ENCODE data around the gene FBXW11.
"Not testable (repeated sequence)": the region's sequence is repeated elsewhere in the genome, so short reads cannot be mapped to it uniquely, and the experiment has no call there.

Gene FBXW11

GRCh38 chr5:171980792-171981191 is 25.6 kb downstream of the FBXW11 start:
- no peak for DNase-seq

GRCh38 chr5:171979606-171980005 is 26.8 kb downstream of the FBXW11 start:
- DNase-seq: no peak

GRCh38 chr5:171978519-171978918 is 27.9 kb downstream of the FBXW11 start:
- DNase-seq: peak in 1 of 2 donors; percentile 13

GRCh38 chr5:171978016-171978415 is 28.4 kb downstream of the FBXW11 start:
- DNase-seq: no peak

- not testable (repeated sequence) for DNase-seq
These were observed 29.0 kb downstream of the FBXW11 start for GRCh38 chr5:171977244-171977950.

GRCh38 chr5:171975877-171976667 is 30.4 kb downstream of the FBXW11 start:
- DNase-seq: no peak

GRCh38 chr5:171975262-171975876 is 31.1 kb downstream of the FBXW11 start:
- no peak for DNase-seq

- DNase-seq: no peak
These were observed 35.6 kb downstream of the FBXW11 start for GRCh38 chr5:171970826-171971225.

GRCh38 chr5:171969288-171969880 is 37.1 kb downstream of the FBXW11 start:
- no peak for DNase-seq

- no peak for DNase-seq
These were observed 37.9 kb downstream of the FBXW11 start for GRCh38 chr5:171968531-171968930.

GRCh38 chr5:171966964-171967363 is 39.5 kb downstream of the FBXW11 start:
- no peak for DNase-seq

GRCh38 chr5:171966270-171966669 is 40.2 kb downstream of the FBXW11 start:
- no peak for DNase-seq

GRCh38 chr5:171965745-171966144 is 40.7 kb downstream of the FBXW11 start:
- DNase-seq: peak in 1 of 2 donors; percentile 34

- no peak for DNase-seq
These were observed 43.0 kb downstream of the FBXW11 start for GRCh38 chr5:171963416-171963815.

- peak in 1 of 2 donors; percentile 19 for DNase-seq
These were observed 45.3 kb downstream of the FBXW11 start for GRCh38 chr5:171961117-171961516.

- DNase-seq: peak in 1 of 2 donors; percentile 24
These were observed 48.7 kb downstream of the FBXW11 start for GRCh38 chr5:171957591-171958251.

GRCh38 chr5:171956887-171957495 is 49.4 kb downstream of the FBXW11 start:
- DNase-seq: no peak

- DNase-seq: no peak
These were observed 50.1 kb downstream of the FBXW11 start for GRCh38 chr5:171956314-171956713.

GRCh38 chr5:171955761-171956160 is 50.7 kb downstream of the FBXW11 start:
- DNase-seq: no peak

- no peak for DNase-seq
These were observed 51.7 kb downstream of the FBXW11 start for GRCh38 chr5:171954721-171955120.

- no peak for DNase-seq
These were observed 52.4 kb downstream of the FBXW11 start for GRCh38 chr5:171953860-171954701.
